Globus pallidus (tissue), 1 donor: ENCODE data around the gene XRN1.

Source experiments
- DNase-seq: peaks from one replicate; pipeline ENCODE4 v3.0.0-alpha.2; 2015; ENCODE audit warnings: low spot score

XRN1 gene

DNA sequence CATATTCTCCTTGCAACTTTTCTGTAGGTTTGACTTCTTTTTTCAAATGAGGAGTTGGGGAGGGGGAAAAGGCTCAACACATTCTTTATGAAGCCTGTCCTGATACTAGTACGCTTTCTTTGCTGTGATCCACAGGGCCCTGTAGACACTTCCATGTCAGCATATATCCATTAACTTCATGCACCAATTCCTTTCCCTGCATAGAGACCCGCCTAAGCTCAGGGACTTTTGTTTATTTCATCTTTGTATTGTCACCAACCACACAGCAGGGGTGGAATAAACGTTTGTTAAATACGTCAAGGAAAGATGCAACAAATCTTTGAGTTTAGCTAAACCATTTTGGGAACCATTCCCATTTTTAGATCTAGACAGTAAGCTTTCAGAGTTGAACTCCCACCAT lies 179.4 kb downstream of the XRN1 start:
- DNase-seq: no peak

DNA sequence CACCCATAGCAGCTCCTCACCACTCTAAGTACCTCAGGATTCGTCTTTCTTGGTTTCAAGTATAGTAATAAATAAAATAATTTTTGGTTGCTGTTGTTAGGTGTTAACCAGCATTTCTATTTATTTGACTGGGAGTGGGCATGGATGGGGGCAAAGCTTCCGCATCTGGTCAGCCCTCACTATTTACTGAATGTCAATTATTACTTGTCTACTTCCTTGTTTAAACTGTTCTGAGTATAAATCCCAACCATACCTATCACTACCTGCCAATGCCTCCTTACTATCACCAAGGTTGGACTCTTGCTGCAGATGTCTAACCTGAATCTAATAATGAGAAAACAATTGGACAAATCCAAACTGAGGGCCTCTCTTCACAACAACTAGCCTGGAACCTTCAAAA lies 180.6 kb downstream of the XRN1 start:
- no peak for DNase-seq

- no peak for DNase-seq
These were observed 184.7 kb downstream of the XRN1 start for GRCh38 chr3:142263112-142263511.

GRCh38 chr3:142259359-142259758 lies 188.5 kb downstream of the XRN1 start:
- DNase-seq: no peak

DNA sequence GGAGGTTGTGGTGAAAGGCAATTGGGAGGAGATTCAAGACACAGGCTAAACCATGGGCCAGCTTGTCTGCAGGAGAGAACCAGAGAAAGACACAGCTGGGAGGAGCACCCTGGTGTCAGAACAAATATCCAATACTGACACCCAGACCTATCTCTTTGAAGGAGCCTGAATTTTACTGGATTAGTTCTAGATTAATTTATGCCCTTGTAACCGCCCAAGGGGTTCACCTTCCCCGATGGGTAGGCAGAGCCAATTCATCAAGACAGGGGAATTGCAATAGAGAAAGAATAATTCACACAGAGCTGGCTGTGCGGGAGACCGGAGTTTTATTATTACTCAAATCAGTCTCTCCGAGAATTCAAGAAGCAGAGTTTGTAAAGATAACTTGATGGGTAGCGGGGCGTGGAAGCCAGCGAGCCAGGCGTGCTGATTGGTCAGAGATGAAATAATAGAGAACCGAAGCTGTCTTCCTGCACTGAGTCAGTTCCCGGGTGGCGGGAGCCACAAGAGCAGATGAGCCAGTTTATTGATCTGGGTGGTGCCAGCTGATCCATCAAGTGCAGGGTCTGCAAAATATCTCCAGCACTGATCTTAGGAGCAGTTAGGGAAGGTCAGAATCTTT lies 191.0 kb downstream of the XRN1 start:
- no peak for DNase-seq
